ENCODE results near the gene RNH1.

DNA sequence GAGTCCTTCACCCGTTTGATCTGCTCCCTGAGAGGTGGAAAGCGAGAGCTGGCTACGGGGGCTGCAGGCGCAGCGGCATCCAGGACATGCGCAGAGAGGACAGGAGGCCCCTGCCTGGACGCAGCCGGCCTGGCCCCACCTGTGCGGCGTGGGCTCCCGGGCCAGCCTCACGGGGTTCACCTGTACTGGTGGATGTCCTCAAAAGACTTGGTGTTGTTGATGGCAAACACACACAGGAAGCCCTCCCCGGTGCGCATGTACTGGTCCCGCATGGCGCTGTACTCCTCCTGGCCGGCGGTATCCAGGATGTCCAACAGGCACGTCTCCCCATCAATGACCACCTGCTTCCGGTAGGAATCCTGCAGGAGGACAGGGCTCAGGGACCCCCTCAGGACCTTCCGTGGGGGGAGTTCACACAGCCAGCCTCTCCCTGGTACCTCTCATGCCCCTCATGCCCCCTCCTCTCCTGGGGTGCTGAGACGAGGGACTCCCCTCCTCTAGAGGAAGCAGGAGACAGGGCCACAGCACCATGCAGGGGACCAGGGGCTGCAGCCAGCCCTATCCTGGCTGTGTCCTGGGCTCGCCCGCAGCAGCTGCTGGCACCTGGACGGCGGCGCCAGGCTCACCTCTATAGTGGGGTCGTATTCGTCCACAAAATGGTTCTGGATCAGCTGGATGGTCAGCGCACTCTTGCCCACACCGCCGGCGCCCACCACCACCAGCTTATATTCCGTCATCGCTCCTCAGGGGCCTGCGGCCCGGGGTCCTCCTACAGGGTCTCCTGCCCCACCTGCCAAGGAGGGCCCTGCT, 26.7 kb upstream of the RNH1 start:
- TF ChIP-seq, protein P1, sequence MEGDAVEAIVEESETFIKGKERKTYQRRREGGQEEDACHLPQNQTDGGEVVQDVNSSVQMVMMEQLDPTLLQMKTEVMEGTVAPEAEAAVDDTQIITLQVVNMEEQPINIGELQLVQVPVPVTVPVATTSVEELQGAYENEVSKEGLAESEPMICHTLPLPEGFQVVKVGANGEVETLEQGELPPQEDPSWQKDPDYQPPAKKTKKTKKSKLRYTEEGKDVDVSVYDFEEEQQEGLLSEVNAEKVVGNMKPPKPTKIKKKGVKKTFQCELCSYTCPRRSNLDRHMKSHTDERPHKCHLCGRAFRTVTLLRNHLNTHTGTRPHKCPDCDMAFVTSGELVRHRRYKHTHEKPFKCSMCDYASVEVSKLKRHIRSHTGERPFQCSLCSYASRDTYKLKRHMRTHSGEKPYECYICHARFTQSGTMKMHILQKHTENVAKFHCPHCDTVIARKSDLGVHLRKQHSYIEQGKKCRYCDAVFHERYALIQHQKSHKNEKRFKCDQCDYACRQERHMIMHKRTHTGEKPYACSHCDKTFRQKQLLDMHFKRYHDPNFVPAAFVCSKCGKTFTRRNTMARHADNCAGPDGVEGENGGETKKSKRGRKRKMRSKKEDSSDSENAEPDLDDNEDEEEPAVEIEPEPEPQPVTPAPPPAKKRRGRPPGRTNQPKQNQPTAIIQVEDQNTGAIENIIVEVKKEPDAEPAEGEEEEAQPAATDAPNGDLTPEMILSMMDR (IDR thresholded peaks at IDR 0.05) = no peak
- no peak for TF ChIP-seq EP300 (IDR thresholded peaks at IDR 0.05)
